Stimulated activated effector memory CD8-positive, alpha-beta T cell treated with anti-CD3 and anti-CD28 coated beads, Interleukin-12 subunit alpha, Interleukin-12 subunit beta, amount 100 ng/mL, for 72 hours (primary cell): ENCODE measurements around the gene SPATC1L.
A peak's percentile ranks its signal among the peaks of the same experiment; 100 is the strongest.
"Not testable (repeated sequence)": the region's sequence is repeated elsewhere in the genome, so short reads cannot be mapped to it uniquely, and the experiment has no call there.

ENCODE experiments used
- ATAC-seq: fragments of 150-1000 bp; cut with Tn5 transposase; 2 replicates; pipeline ENCODE4 v1.10.0; 2021
- DNase-seq, 2 donors: peaks; one replicate each; pipeline ENCODE4 v3.0.0; 2021 to 2022; ENCODE audit warnings: low spot score in 2 of 2
- H3K27ac Mint-ChIP-seq: one replicate; pipeline ENCODE4 v1.8.0; 2022; ENCODE audit warnings: mild to moderate bottlenecking, mixed read lengths
- H3K36me3 Mint-ChIP-seq: one replicate; pipeline ENCODE4 v1.8.0; 2022; ENCODE audit warnings: mild to moderate bottlenecking, mixed read lengths
- H3K4me1 Mint-ChIP-seq: one replicate; pipeline ENCODE4 v1.8.0; 2022; ENCODE audit warnings: mixed read lengths
- H3K4me3 Mint-ChIP-seq: one replicate; pipeline ENCODE4 v1.8.0; 2022; ENCODE audit warnings: mild to moderate bottlenecking, mixed read lengths
- H3K9me3 Mint-ChIP-seq: one replicate; pipeline ENCODE4 v1.8.0; 2022; ENCODE audit warnings: mixed read lengths

SPATC1L gene

GRCh38 chr21:46183910-46184624 is at the start of gene SPATC1L:
Gene SPATC1L, minus strand, starts transcription at chr21:46184459. Its CDS starts 1,643 bp downstream, at chr21:46182816.
- Mint-ChIP-seq H3K27ac (no peak within 1 kb of the TSS), H3K4me1 (no peaks in the 10 kb centered on the region), H3K9me3 (no peaks in the 10 kb centered on the region), H3K4me3 (peak within 1 kb of the TSS; percentile 69), H3K36me3 (peaks cover 5% of the 10 kb centered on the region)
- ATAC-seq (peak; percentile 52), DNase-seq (peak in 1 of 2 donors; percentile 75)

- Mint-ChIP-seq H3K4me3 (peak overlapping the region; percentile 85), H3K4me1 (peaks cover 70% of the 10 kb centered on the region), H3K36me3 (peaks cover 30% of the 10 kb centered on the region), H3K27ac (peak overlapping the region; percentile 96), H3K9me3 (no peaks in the 10 kb centered on the region)
- ATAC-seq (no peak), DNase-seq (no peak)
These were observed 45.6 kb upstream of the SPATC1L start for GRCh38 chr21:46229923-46230260.

- Mint-ChIP-seq H3K4me3 (peak overlapping the region; percentile 85), H3K9me3 (no peaks in the 10 kb centered on the region), H3K36me3 (peaks cover 24% of the 10 kb centered on the region), H3K4me1 (peaks cover 64% of the 10 kb centered on the region), H3K27ac (peak overlapping the region; percentile 96)
- DNase-seq (peak; percentile 58 to 61), ATAC-seq (peak; percentile 44)
These were observed 45.1 kb upstream of the SPATC1L start for GRCh38 chr21:46229133-46229922.

- Mint-ChIP-seq H3K4me3 (peak within 1 kb of the TSS; percentile 85), H3K9me3 (no peaks in the 10 kb centered on the region), H3K4me1 (peaks cover 56% of the 10 kb centered on the region), H3K36me3 (peaks cover 17% of the 10 kb centered on the region), H3K27ac (peak within 1 kb of the TSS; percentile 96)
- DNase-seq (peak; percentile 90 to 98), ATAC-seq (peak; percentile 94)
These were observed 44.2 kb upstream of the SPATC1L start, which contains the start of gene LSS for GRCh38 chr21:46228345-46229051. Gene LSS, minus strand, starts transcription at chr21:46228774. Its CDS starts 29 bp downstream, at chr21:46228745.

- no peak for DNase-seq
- peaks cover 49% of the 10 kb centered on the region for H3K4me1 Mint-ChIP-seq
- peak overlapping the region; percentile 85 for H3K4me3 Mint-ChIP-seq
- no peaks in the 10 kb centered on the region for H3K9me3 Mint-ChIP-seq
- no peak for ATAC-seq
- H3K36me3 Mint-ChIP-seq, result peaks cover 17% of the 10 kb centered on the region
- peak overlapping the region; percentile 96 for H3K27ac Mint-ChIP-seq
These were observed 43.6 kb upstream of the SPATC1L start for GRCh38 chr21:46227811-46228344.

GRCh38 chr21:46226920-46227599 is 42.8 kb upstream of the SPATC1L start:
- Mint-ChIP-seq H3K9me3 (no peaks in the 10 kb centered on the region), H3K4me1 (peaks cover 53% of the 10 kb centered on the region), H3K36me3 (peaks cover 11% of the 10 kb centered on the region), H3K4me3 (peak overlapping the region; percentile 85), H3K27ac (peak overlapping the region; percentile 96)
- no peak for ATAC-seq
- DNase-seq, result no peak

- H3K4me3 Mint-ChIP-seq, result no peak overlapping the region
- H3K9me3 Mint-ChIP-seq, result no peaks in the 10 kb centered on the region
- H3K36me3 Mint-ChIP-seq, result peaks cover 11% of the 10 kb centered on the region
- H3K4me1 Mint-ChIP-seq, result peaks cover 48% of the 10 kb centered on the region
- DNase-seq (no peak), ATAC-seq (no peak)
- no peak overlapping the region for H3K27ac Mint-ChIP-seq
These were observed 41.9 kb upstream of the SPATC1L start for GRCh38 chr21:46226146-46226545.

GRCh38 chr21:46223661-46224060 is 39.4 kb upstream of the SPATC1L start:
- ATAC-seq, H3K36me3 Mint-ChIP-seq, H3K4me3 Mint-ChIP-seq, H3K9me3 Mint-ChIP-seq, H3K27ac Mint-ChIP-seq, DNase-seq: not testable (repeated sequence)
- peaks cover 35% of the 10 kb centered on the region for H3K4me1 Mint-ChIP-seq

GRCh38 chr21:46223217-46223616 is 39.0 kb upstream of the SPATC1L start:
- Mint-ChIP-seq H3K4me3 (no peak overlapping the region), H3K27ac (no peak overlapping the region), H3K9me3 (no peaks in the 10 kb centered on the region), H3K4me1 (peaks cover 35% of the 10 kb centered on the region), H3K36me3 (peaks cover 7% of the 10 kb centered on the region)
- DNase-seq, result no peak
- ATAC-seq, result no peak

- DNase-seq, result no peak
- peak overlapping the region; percentile 65 for H3K27ac Mint-ChIP-seq
- H3K9me3 Mint-ChIP-seq, result no peaks in the 10 kb centered on the region
- ATAC-seq, result no peak
- H3K36me3 Mint-ChIP-seq, result peaks cover 7% of the 10 kb centered on the region
- H3K4me3 Mint-ChIP-seq, result no peak overlapping the region
- H3K4me1 Mint-ChIP-seq, result peaks cover 30% of the 10 kb centered on the region
These were observed 38.3 kb upstream of the SPATC1L start for GRCh38 chr21:46222436-46223116.

- Mint-ChIP-seq H3K36me3 (peaks cover 7% of the 10 kb centered on the region), H3K9me3 (no peaks in the 10 kb centered on the region), H3K4me3 (no peak overlapping the region), H3K4me1 (peaks cover 23% of the 10 kb centered on the region), H3K27ac (peak overlapping the region; percentile 65)
- ATAC-seq (no peak), DNase-seq (no peak)
These were observed 37.6 kb upstream of the SPATC1L start for GRCh38 chr21:46221664-46222435.

- Mint-ChIP-seq H3K4me3 (no peak overlapping the region), H3K4me1 (peaks cover 20% of the 10 kb centered on the region), H3K9me3 (no peaks in the 10 kb centered on the region), H3K36me3 (peaks cover 7% of the 10 kb centered on the region), H3K27ac (peak overlapping the region; percentile 20)
- ATAC-seq (no peak), DNase-seq (no peak)
These were observed 36.6 kb upstream of the SPATC1L start for GRCh38 chr21:46220847-46221246.

GRCh38 chr21:46220275-46220810 is 36.1 kb upstream of the SPATC1L start:
- no peak overlapping the region for H3K4me3 Mint-ChIP-seq
- no peaks in the 10 kb centered on the region for H3K9me3 Mint-ChIP-seq
- H3K36me3 Mint-ChIP-seq, result peaks cover 7% of the 10 kb centered on the region
- ATAC-seq (no peak), DNase-seq (no peak)
- peak overlapping the region; percentile 20 for H3K27ac Mint-ChIP-seq
- H3K4me1 Mint-ChIP-seq, result peaks cover 15% of the 10 kb centered on the region
